OCI-LY7 (cell line): ENCODE data around the gene ADAMTSL3. TPM values are rescaled to one million over a fixed set of nuclear protein-coding genes. Genes with fewer than 3 reads are reported as not detected.

Experiments used
- BruUV-seq: library from RNA; stranded (reverse); fragments of 400-500 nt; replicated peaks from 2 replicates; lab custom pipeline; 2021; lab: Mats Ljungman, UMichigan
- CTCF ChIA-PET: fragments of 300-600 bp; sonication (Branson Sonifier 250); formaldehyde crosslinking; loops from one replicate; lab custom pipeline; 2022; ENCODE audit warnings: antibody characterized with exemption; ENCODE audit not compliant: unreplicated experiment; lab: Charles Lee
- POLR2A ChIA-PET: fragments of 300-600 bp; sonication (Branson Sonifier 250); formaldehyde crosslinking; loops from one replicate; lab custom pipeline; 2022; ENCODE audit warnings: antibody characterized with exemption; lab: Charles Lee
- DNase-seq: peaks from one replicate; pipeline ENCODE4 v3.0.0-alpha.2; 2015; ENCODE audit warnings: low spot score
- H2AFZ ChIP-seq: fragments of 200-600 bp; sonication (generic), shearing (Covaris generic); 2 replicates; pipeline ENCODE4 v1.6.1; 2014; ENCODE audit warnings: mild to moderate bottlenecking, antibody characterized with exemption, low read length, moderate library complexity
- H3K27ac ChIP-seq: fragments of 200-600 bp; sonication (generic); 2 replicates; pipeline ENCODE4 v1.5.1; 2014; ENCODE audit warnings: mixed run types, low read depth, mild to moderate bottlenecking, moderate library complexity, low read length, inconsistent platforms; ENCODE audit not compliant: poor library complexity, severe bottlenecking
- H3K36me3 ChIP-seq: fragments of 200-600 bp; sonication (generic); 2 replicates; pipeline ENCODE4 v1.6.1; 2014; ENCODE audit warnings: mild to moderate bottlenecking, antibody characterized with exemption, low read length, moderate library complexity, mixed read lengths; ENCODE audit not compliant: insufficient read depth
- H3K4me1 ChIP-seq: fragments of 200-600 bp; sonication (generic); 2 replicates; pipeline ENCODE4 v1.5.1; 2014; ENCODE audit warnings: mild to moderate bottlenecking, low read length; ENCODE audit not compliant: insufficient read depth, poor library complexity, severe bottlenecking
- H3K4me2 ChIP-seq: fragments of 200-600 bp; sonication (generic); 2 replicates; pipeline ENCODE4 v1.6.1; 2014; ENCODE audit warnings: mild to moderate bottlenecking, low read length
- H3K4me3 ChIP-seq: fragments of 200-600 bp; sonication (generic); 2 replicates; pipeline ENCODE4 v1.5.1; 2014; ENCODE audit warnings: mild to moderate bottlenecking, low read depth, low read length; ENCODE audit not compliant: poor library complexity, severe bottlenecking
- H3K79me2 ChIP-seq: fragments of 200-600 bp; sonication (generic); 2 replicates; pipeline ENCODE4 v1.6.1; 2016; ENCODE audit warnings: low read depth, mild to moderate bottlenecking, low read length, moderate library complexity, mixed read lengths; ENCODE audit not compliant: insufficient read depth
- H3K9me2 ChIP-seq: fragments of 200-600 bp; sonication (generic); 2 replicates; pipeline ENCODE4 v1.6.1; 2016; ENCODE audit warnings: mild to moderate bottlenecking, low read length, mixed read lengths; ENCODE audit not compliant: insufficient read depth
- H3K9me3 ChIP-seq: fragments of 200-600 bp; sonication (generic); 2 replicates; pipeline ENCODE4 v1.6.1; 2014; ENCODE audit warnings: mild to moderate bottlenecking, mixed run types, low read length, mixed read lengths
- H4K20me1 ChIP-seq: fragments of 200-600 bp; sonication (generic); 2 replicates; pipeline ENCODE4 v1.6.1; 2014; ENCODE audit warnings: mild to moderate bottlenecking, antibody characterized with exemption, low read length, moderate library complexity, mixed read lengths; ENCODE audit not compliant: insufficient read depth
- CTCF ChIP-seq: fragments of 200-600 bp; sonication (generic); conservative IDR thresholded peaks from 2 replicates; pipeline ENCODE4 v1.5.1; 2014; ENCODE audit warnings: mild to moderate bottlenecking, antibody characterized with exemption, low read length, moderate library complexity, mixed read lengths
- EZH2phosphoT487 ChIP-seq: fragments of 200-600 bp; sonication (generic); IDR thresholded peaks from 2 replicates; pipeline ENCODE4 v1.6.1; 2018; ENCODE audit warnings: low read depth, borderline replicate concordance, mild to moderate bottlenecking, mixed run types, antibody characterized with exemption, low read length, moderate library complexity, mixed read lengths
- intact Hi-C: fragments of 100-400 bp; cut with micrococcal nuclease; formaldehyde crosslinking; loops from one replicate; pipeline ENCODE4 v1.10.0; 2022; ENCODE audit not compliant: unreplicated experiment
- total RNA-seq, 2 experiments: library from RNA; depleted of rRNA in 1 of 2; stranded (reverse); fragments of >200 nt in 1 of 2; shearing (Covaris generic) in 1 of 2; gene quantifications; 2 replicates each; pipeline ENCODE4 v1.2.3, GENCODE V29; 2014 to 2022

ADAMTSL3 gene
- total RNA-seq, 2 experiments from 2014 or later: not detected

- POLR2A ChIA-PET: no interaction called here
- no peak overlapping the region for H2AFZ ChIP-seq
- H4K20me1 ChIP-seq: no peaks in the 10 kb centered on the region
- no peak for DNase-seq
- H3K4me1 ChIP-seq: no peaks in the 10 kb centered on the region
- no peak for TF ChIP-seq CTCF
- no peak for TF ChIP-seq EZH2phosphoT487
- H3K79me2 ChIP-seq: no peaks in the 10 kb centered on the region
- H3K9me2 ChIP-seq: no peaks in the 10 kb centered on the region
- no peak overlapping the region for H3K27ac ChIP-seq
- H3K36me3 ChIP-seq: no peaks in the 10 kb centered on the region
- H3K4me2 ChIP-seq: no peak overlapping the region
- intact Hi-C loops: no loop called here
- no TSS peak for BruUV-seq
- H3K9me3 ChIP-seq: no peaks in the 10 kb centered on the region
- CTCF ChIA-PET: no interaction called here
- H3K4me3 ChIP-seq: no peak overlapping the region
Observed at GRCh38 chr15:83786336-83786735, 132.4 kb downstream of the ADAMTSL3 start.

DNA sequence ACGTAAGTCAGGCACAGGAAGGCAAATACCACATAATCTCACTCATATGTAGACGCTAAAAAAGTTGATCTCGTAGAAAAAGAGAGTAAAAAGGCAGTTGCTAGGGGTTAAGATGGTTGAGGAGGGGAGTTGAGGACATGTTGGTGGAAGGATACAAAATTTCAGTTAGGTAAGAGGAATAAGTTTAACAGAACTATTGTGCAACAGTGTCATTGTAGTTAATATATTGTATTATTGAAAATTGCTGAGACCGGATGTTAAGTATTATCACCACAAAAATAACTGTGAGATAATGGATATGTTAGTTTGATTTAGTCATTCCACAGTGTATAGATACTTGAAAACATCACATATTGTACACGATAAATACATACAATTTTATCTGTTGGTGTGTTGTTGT, 139.1 kb downstream of the ADAMTSL3 start:
- Histone ChIP-seq H3K36me3 (no peaks in the 10 kb centered on the region), H3K27ac (no peak overlapping the region), H3K4me1 (no peaks in the 10 kb centered on the region), H3K4me3 (no peak overlapping the region), H3K9me2 (no peaks in the 10 kb centered on the region), H4K20me1 (no peaks in the 10 kb centered on the region), H3K4me2 (no peak overlapping the region), H3K79me2 (no peaks in the 10 kb centered on the region), H3K9me3 (no peaks in the 10 kb centered on the region), H2AFZ (no peak overlapping the region)
- no peak for DNase-seq
- CTCF ChIA-PET: no interaction called here
- no TSS peak for BruUV-seq
- TF ChIP-seq EZH2phosphoT487 (no peak), CTCF (no peak)
- POLR2A ChIA-PET: no interaction called here
- intact Hi-C loops: no loop called here

- no peaks in the 10 kb centered on the region for H3K9me2 ChIP-seq
- no peak overlapping the region for H2AFZ ChIP-seq
- POLR2A ChIA-PET: no interaction called here
- H3K4me2 ChIP-seq: no peak overlapping the region
- CTCF ChIA-PET: no interaction called here
- H3K79me2 ChIP-seq: no peaks in the 10 kb centered on the region
- no peaks in the 10 kb centered on the region for H3K36me3 ChIP-seq
- TF ChIP-seq EZH2phosphoT487: no peak
- BruUV-seq: no TSS peak
- DNase-seq: no peak
- no peak overlapping the region for H3K27ac ChIP-seq
- no peaks in the 10 kb centered on the region for H4K20me1 ChIP-seq
- intact Hi-C loops: no loop called here
- H3K4me1 ChIP-seq: no peaks in the 10 kb centered on the region
- H3K4me3 ChIP-seq: no peak overlapping the region
- H3K9me3 ChIP-seq: no peaks in the 10 kb centered on the region
Observed at GRCh38 chr15:83794209-83794608, 140.3 kb downstream of the ADAMTSL3 start.
